ENCODE measurements around the gene DNM1. TPM values are rescaled to one million over a fixed set of nuclear protein-coding genes. Genes with fewer than 3 reads are reported as not detected.

DNM1 gene
- total and polyA plus RNA-seq, 10 of the 15 experiments (the other 5 are each of a cell fraction or from before 2014, with no cell fraction given), result 0.06 to 0.67 (median 0.19) TPM; not detected in 3

DNA sequence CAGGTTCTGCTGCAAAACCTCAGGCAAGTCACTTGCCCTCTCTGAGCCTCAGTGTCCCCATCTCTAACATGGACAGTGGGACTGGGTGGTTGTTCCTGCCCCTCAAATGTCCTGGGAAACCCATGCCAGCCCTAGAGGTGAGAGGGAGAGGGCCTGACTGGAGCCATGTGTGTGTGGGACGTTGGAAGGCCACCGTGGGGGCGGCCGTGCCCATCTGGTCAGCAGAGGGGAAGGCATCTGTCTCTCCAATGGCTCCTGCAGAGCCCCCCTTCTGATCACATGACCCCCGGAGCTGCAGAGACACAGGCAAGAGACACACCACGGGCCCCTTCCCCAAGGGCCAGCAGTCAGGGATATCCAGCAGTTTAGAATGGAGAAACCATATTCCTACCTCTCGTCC, 1.7 kb downstream of the DNM1 start:
- 28% methylated on average over 7 of the region's 7 CpGs for WGBS (ENCODE audit: insufficient coverage, insufficient replicate concordance, low lambda C conversion rate, missing lambda C conversion rate)
- no peak overlapping the region for H3K4me3 ChIP-seq
- CTCF ChIA-PET, result interaction anchor here (1.6 kb wide), 1 partner anchor 10 kb away, joined by 3 read pairs; no protein-coding TSS in a partner anchor
- H3K27ac ChIP-seq (ENCODE audit: control insufficient read depth, insufficient read depth), result no peak overlapping the region
- no peaks in the 10 kb centered on the region for H3K36me3 ChIP-seq (ENCODE audit: control insufficient read depth in 2 of 2, insufficient read depth in 2 of 2, low read length in 1 of 2)
- H3K4me2 ChIP-seq (ENCODE audit: control insufficient read depth, insufficient read depth), result no peak overlapping the region
- no peaks in the 10 kb centered on the region for H3K9me3 ChIP-seq (replicated peaks; ENCODE audit: control insufficient read depth, insufficient read depth, low read length)
- H3K27me3 ChIP-seq (replicated peaks in 1 of 2; ENCODE audit: control insufficient read depth in 2 of 2, insufficient read depth in 2 of 2, low read length in 1 of 2), result peaks cover 9 to 14% of the 10 kb centered on the region in 2 experiments; a peak in 3 of 4 replicates
- H3K4me1 ChIP-seq (ENCODE audit: control insufficient read depth, insufficient read depth, low read length), result peaks cover 7% of the 10 kb centered on the region; the same call in 1 of the 2 replicates
- DNase-seq (ENCODE audit: low read depth, low spot score) (no peak), ATAC-seq (no peak), FAIRE-seq (no peak)
- intact Hi-C loops (cut with micrococcal nuclease; ENCODE audit: unreplicated experiment), result no loop called here
- H2AFZ ChIP-seq (ENCODE audit: control insufficient read depth, low read depth, low read length), result no peak overlapping the region
- RAD21 ChIA-PET (ENCODE audit: unreplicated experiment), result no interaction called here
- no TSS peak for BruUV-seq (replicated peaks)
- H3K79me2 ChIP-seq (ENCODE audit: control insufficient read depth, insufficient read depth, low read length), result no peaks in the 10 kb centered on the region
- H4K20me1 ChIP-seq (ENCODE audit: control insufficient read depth, insufficient read depth), result no peaks in the 10 kb centered on the region
- H3K9ac ChIP-seq (ENCODE audit: control insufficient read depth, insufficient read depth, low read length), result no peak overlapping the region
- SMC1A ChIA-PET (ENCODE audit: uncharacterized antibody, unreplicated experiment), result no interaction called here
- POLR2A ChIA-PET, result no interaction called here
- in situ Hi-C loops (cut with MboI), result no loop called here
- no peak for TF ChIP-seq RAD51 (IDR thresholded peaks at IDR 0.05)
- TF ChIP-seq HDAC2 (IDR thresholded peaks at IDR 0.05), result no peak
- no peak for TF ChIP-seq CBX3 (IDR thresholded peaks at IDR 0.05; ENCODE audit: borderline replicate concordance, low read depth)
- TF ChIP-seq YBX1 (IDR thresholded peaks at IDR 0.05), result no peak
- no peak for TF ChIP-seq TCF7 (IDR thresholded peaks at IDR 0.05; ENCODE audit: borderline replicate concordance)
- TF ChIP-seq, protein P1, sequence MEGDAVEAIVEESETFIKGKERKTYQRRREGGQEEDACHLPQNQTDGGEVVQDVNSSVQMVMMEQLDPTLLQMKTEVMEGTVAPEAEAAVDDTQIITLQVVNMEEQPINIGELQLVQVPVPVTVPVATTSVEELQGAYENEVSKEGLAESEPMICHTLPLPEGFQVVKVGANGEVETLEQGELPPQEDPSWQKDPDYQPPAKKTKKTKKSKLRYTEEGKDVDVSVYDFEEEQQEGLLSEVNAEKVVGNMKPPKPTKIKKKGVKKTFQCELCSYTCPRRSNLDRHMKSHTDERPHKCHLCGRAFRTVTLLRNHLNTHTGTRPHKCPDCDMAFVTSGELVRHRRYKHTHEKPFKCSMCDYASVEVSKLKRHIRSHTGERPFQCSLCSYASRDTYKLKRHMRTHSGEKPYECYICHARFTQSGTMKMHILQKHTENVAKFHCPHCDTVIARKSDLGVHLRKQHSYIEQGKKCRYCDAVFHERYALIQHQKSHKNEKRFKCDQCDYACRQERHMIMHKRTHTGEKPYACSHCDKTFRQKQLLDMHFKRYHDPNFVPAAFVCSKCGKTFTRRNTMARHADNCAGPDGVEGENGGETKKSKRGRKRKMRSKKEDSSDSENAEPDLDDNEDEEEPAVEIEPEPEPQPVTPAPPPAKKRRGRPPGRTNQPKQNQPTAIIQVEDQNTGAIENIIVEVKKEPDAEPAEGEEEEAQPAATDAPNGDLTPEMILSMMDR (IDR thresholded peaks at IDR 0.05 in 2 of 3, conservative IDR thresholded peaks at IDR 0.05 in 1 of 3; ENCODE audit: control insufficient read depth in 2 of 3, extremely low read depth in 1 of 3, insufficient read depth in 1 of 3, low read depth in 3 of 3, low read length in 3 of 3), result no peak
- TF ChIP-seq WRNIP1 (IDR thresholded peaks at IDR 0.05; ENCODE audit: borderline replicate concordance, low read depth, low read length), result no peak
- TF ChIP-seq, protein P2, sequence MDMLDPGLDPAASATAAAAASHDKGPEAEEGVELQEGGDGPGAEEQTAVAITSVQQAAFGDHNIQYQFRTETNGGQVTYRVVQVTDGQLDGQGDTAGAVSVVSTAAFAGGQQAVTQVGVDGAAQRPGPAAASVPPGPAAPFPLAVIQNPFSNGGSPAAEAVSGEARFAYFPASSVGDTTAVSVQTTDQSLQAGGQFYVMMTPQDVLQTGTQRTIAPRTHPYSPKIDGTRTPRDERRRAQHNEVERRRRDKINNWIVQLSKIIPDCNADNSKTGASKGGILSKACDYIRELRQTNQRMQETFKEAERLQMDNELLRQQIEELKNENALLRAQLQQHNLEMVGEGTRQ (IDR thresholded peaks at IDR 0.05; ENCODE audit: borderline replicate concordance, low read depth, low read length), result no peak
- TF ChIP-seq STAT3 (IDR thresholded peaks at IDR 0.05; ENCODE audit: low read depth, low read length), result no peak
- TF ChIP-seq BMI1 (IDR thresholded peaks at IDR 0.05; ENCODE audit: borderline replicate concordance), result no peak
- no peak for TF ChIP-seq RFX5 (IDR thresholded peaks at IDR 0.05; ENCODE audit: low read depth, low read length)
- TF ChIP-seq SMAD5 (IDR thresholded peaks at IDR 0.05; ENCODE audit: low read depth), result no peak
- TF ChIP-seq ZNF274 (IDR thresholded peaks at IDR 0.05; ENCODE audit: insufficient read depth, insufficient read length), result no peak
- no peak for TF ChIP-seq MEF2A (IDR thresholded peaks at IDR 0.05; ENCODE audit: insufficient read depth, low read depth, low read length)
- TF ChIP-seq, protein P3, sequence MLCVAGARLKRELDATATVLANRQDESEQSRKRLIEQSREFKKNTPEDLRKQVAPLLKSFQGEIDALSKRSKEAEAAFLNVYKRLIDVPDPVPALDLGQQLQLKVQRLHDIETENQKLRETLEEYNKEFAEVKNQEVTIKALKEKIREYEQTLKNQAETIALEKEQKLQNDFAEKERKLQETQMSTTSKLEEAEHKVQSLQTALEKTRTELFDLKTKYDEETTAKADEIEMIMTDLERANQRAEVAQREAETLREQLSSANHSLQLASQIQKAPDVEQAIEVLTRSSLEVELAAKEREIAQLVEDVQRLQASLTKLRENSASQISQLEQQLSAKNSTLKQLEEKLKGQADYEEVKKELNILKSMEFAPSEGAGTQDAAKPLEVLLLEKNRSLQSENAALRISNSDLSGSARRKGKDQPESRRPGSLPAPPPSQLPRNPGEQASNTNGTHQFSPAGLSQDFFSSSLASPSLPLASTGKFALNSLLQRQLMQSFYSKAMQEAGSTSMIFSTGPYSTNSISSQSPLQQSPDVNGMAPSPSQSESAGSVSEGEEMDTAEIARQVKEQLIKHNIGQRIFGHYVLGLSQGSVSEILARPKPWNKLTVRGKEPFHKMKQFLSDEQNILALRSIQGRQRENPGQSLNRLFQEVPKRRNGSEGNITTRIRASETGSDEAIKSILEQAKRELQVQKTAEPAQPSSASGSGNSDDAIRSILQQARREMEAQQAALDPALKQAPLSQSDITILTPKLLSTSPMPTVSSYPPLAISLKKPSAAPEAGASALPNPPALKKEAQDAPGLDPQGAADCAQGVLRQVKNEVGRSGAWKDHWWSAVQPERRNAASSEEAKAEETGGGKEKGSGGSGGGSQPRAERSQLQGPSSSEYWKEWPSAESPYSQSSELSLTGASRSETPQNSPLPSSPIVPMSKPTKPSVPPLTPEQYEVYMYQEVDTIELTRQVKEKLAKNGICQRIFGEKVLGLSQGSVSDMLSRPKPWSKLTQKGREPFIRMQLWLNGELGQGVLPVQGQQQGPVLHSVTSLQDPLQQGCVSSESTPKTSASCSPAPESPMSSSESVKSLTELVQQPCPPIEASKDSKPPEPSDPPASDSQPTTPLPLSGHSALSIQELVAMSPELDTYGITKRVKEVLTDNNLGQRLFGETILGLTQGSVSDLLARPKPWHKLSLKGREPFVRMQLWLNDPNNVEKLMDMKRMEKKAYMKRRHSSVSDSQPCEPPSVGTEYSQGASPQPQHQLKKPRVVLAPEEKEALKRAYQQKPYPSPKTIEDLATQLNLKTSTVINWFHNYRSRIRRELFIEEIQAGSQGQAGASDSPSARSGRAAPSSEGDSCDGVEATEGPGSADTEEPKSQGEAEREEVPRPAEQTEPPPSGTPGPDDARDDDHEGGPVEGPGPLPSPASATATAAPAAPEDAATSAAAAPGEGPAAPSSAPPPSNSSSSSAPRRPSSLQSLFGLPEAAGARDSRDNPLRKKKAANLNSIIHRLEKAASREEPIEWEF (IDR thresholded peaks at IDR 0.05; ENCODE audit: insufficient replicate concordance, low read depth, low read length), result no peak
- no peak for TF ChIP-seq KLF5 (IDR thresholded peaks at IDR 0.05; ENCODE audit: partially characterized antibody)
